T-helper 2 cell treated with Interferon-gamma antibody and Interleukin-4, amounts not matched to agents 5 μg/mL and 100 μg/mL, for 36 hours (primary cell): Measurements from ENCODE around the gene MAP3K19.
"Not testable (repeated sequence)": the region's sequence is repeated elsewhere in the genome, so short reads cannot be mapped to it uniquely, and the experiment has no call there.

ENCODE experiments used
- DNase-seq: peaks from one replicate; pipeline ENCODE4 v3.0.0; 2021; ENCODE audit warnings: low spot score
- H3K27ac Mint-ChIP-seq: one replicate; pipeline ENCODE4 v1.8.0; 2021; ENCODE audit warnings: mild to moderate bottlenecking, mixed read lengths
- H3K27me3 Mint-ChIP-seq: one replicate; pipeline ENCODE4 v1.8.0; 2021; ENCODE audit warnings: low read depth, mixed read lengths
- H3K36me3 Mint-ChIP-seq: one replicate; pipeline ENCODE4 v1.8.0; 2021; ENCODE audit warnings: low read depth, mixed read lengths
- H3K4me1 Mint-ChIP-seq: one replicate; pipeline ENCODE4 v1.8.0; 2021; ENCODE audit warnings: low read depth, mixed read lengths
- H3K4me3 Mint-ChIP-seq: one replicate; pipeline ENCODE4 v1.8.0; 2022; ENCODE audit warnings: mild to moderate bottlenecking, moderate library complexity, mixed read lengths
- H3K9me3 Mint-ChIP-seq: one replicate; pipeline ENCODE4 v1.8.0; 2021; ENCODE audit warnings: mixed read lengths

MAP3K19 gene

GRCh38 chr2:135064149-135064548 lies 16.9 kb upstream of the MAP3K19 start:
- peaks cover 24% of the 10 kb centered on the region for H3K9me3 Mint-ChIP-seq
- no peak overlapping the region for H3K4me3 Mint-ChIP-seq
- no peaks in the 10 kb centered on the region for H3K27me3 Mint-ChIP-seq
- peaks cover 69% of the 10 kb centered on the region for H3K36me3 Mint-ChIP-seq
- no peak overlapping the region for H3K27ac Mint-ChIP-seq
- no peak for DNase-seq
- H3K4me1 Mint-ChIP-seq, result peaks cover 1% of the 10 kb centered on the region

DNA sequence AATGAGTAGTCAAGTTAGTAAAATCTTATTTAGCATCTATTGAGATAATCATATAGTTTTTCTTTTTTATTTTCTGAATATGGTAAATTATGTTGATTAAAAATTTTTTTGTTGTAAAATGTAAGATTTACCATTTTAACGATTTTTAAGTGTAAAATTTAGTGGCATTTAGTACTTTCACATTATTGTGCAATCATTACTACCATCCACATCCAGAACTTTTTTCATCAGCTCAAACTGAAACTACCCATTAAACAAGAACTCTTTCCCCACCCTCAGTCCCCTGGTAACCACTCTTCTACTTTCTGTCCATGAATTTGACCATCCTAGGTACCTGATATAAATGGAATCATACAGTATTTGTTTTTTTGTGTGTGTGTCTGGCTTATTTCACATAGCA lies 16.0 kb upstream of the MAP3K19 start:
- Mint-ChIP-seq H3K4me3 (no peak overlapping the region), H3K4me1 (peaks cover 3% of the 10 kb centered on the region), H3K27ac (no peak overlapping the region), H3K36me3 (peaks cover 68% of the 10 kb centered on the region), H3K27me3 (no peaks in the 10 kb centered on the region), H3K9me3 (peaks cover 19% of the 10 kb centered on the region)
- no peak for DNase-seq

DNA sequence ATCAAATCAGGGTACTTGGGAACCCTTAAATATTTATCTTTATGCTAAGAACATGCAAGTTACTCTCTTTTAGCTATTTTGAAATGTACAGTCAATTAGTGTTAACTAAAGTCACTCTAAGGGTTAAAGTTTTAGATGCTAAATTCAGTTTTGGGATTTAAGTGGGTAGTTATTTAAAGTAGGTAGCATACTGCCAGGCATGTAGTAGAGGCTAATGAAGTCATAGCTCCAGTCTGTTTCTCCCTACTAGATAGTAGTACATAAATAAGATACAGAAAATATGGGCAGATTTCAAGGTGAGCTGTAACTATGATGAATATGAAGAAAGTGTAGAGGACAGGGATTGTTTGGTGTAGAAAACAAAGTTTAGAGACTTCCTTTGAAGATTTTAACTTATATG lies 12.3 kb upstream of the MAP3K19 start:
- peaks cover 16% of the 10 kb centered on the region for H3K4me1 Mint-ChIP-seq
- no peaks in the 10 kb centered on the region for H3K27me3 Mint-ChIP-seq
- H3K36me3 Mint-ChIP-seq, result peaks cover 60% of the 10 kb centered on the region
- no peak for DNase-seq
- no peak overlapping the region for H3K4me3 Mint-ChIP-seq
- peaks cover 11% of the 10 kb centered on the region for H3K9me3 Mint-ChIP-seq
- no peak overlapping the region for H3K27ac Mint-ChIP-seq

DNA sequence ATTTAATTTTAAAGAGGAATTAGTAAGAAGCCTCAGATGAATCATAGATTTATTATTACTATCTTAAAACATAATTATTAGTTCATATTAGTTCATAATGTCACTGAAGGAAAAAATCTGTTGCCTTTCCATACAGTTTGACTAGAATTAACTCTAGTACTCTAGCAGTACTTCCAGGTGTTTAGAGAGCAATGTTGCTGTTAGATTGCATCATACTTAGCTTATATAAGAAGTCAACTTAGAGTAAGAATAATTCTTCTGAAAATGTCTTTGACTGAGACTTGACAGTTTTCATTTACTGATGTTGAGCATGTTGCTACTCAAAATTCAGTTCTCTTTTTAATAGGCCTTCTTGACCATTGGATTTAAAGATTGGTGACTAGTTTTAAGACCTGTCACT lies 9.5 kb upstream of the MAP3K19 start:
- Mint-ChIP-seq H3K27me3 (no peaks in the 10 kb centered on the region), H3K27ac (no peak overlapping the region), H3K36me3 (peaks cover 43% of the 10 kb centered on the region), H3K4me3 (no peak overlapping the region), H3K4me1 (peaks cover 31% of the 10 kb centered on the region), H3K9me3 (no peaks in the 10 kb centered on the region)
- no peak for DNase-seq

DNA sequence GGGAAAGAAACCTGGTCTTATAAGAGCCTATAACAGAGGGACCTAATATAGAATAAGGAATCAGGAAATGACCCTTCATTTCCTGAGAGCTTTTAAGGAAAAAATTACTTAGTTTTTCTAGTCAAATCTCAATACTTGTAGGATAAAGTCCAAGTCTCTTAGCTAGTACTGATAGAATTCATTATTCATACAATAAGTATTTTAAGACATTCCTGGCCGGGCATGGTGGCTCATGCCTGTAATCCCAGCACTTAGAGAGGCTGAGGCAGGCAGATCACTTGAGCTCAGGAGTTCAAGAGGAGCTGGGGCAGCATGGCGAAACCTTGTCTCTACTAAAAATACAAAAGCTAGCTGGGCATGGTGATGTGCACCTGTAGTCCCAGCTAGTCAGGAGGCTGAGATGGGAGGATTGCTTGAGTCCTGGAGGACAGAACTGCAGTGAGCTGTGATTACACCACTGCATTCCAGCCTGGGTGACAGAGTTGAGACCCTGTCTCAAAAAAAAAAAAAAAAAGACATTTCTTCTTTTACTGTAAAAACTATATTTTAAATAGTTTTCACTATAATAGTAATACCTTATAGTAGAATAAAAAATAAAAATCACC lies 8.0 kb upstream of the MAP3K19 start:
- Mint-ChIP-seq H3K4me1 (peaks cover 38% of the 10 kb centered on the region), H3K27me3 (no peaks in the 10 kb centered on the region), H3K36me3 (peaks cover 32% of the 10 kb centered on the region), H3K9me3 (no peaks in the 10 kb centered on the region), H3K4me3 (peak overlapping the region; percentile 15), H3K27ac (no peak overlapping the region)
- no peak for DNase-seq

- DNase-seq, result peak; percentile 58
- Mint-ChIP-seq H3K27me3 (peaks cover 2% of the 10 kb centered on the region), H3K27ac (peak overlapping the region; percentile 100), H3K36me3 (peaks cover 21% of the 10 kb centered on the region), H3K9me3 (no peaks in the 10 kb centered on the region), H3K4me1 (peaks cover 38% of the 10 kb centered on the region), H3K4me3 (peak overlapping the region; percentile 98)
These were observed 5.8 kb upstream of the MAP3K19 start for GRCh38 chr2:135052997-135053474.

DNA sequence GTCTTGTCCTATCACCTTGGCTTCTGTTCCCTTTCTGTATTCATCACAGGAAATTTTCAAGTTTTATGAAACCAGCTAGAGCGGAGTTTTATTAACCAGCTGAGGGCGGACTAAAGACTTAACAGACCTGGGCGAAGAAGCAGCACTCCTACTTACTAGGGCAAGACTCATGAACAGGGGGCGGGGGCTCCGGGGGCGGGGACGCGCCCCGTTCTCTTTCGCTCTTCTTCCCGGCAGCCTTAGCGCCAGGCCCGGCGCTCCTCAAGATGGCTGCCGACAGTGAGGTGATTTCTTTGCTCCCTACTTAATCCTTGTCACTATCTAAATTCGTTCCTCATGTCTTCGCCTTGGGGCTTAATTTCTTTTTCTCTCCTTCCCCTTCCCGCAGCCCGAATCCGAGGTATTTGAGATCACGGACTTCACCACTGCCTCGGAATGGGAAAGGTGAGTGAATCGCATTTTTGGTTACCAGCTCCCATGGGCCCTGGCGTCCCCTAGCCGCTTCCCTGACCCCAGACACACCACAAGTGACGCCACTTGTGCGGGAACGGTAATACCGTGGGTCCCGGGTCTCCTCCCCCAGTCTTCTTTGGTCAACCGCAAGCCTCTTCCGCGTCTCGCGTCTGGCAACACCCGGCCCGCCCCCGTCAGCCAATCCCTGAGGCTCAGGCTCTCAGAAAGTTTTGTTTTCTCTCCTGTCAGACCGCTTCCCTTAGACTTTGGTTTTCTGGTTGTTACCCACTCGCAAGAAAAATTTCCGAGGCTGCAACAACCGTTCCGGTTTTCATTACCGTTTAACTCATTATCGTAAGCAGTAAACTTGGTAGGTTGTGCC lies 5.0 kb upstream of the MAP3K19 start, which contains the start of gene RAB3GAP1:
RAB3GAP1 (plus strand) TSS at position 251 of the 835 bp plus-strand sequence; CDS start at position 267, 16 bp downstream.
- peaks cover 17% of the 10 kb centered on the region for H3K36me3 Mint-ChIP-seq
- H3K27ac Mint-ChIP-seq, result peak within 1 kb of the TSS; percentile 100
- H3K4me1 Mint-ChIP-seq, result peaks cover 38% of the 10 kb centered on the region
- DNase-seq, result peak; percentile 96
- H3K4me3 Mint-ChIP-seq, result peak within 1 kb of the TSS; percentile 98
- H3K27me3 Mint-ChIP-seq, result peaks cover 2% of the 10 kb centered on the region
- H3K9me3 Mint-ChIP-seq, result no peaks in the 10 kb centered on the region

GRCh38 chr2:135050684-135051083 lies 3.4 kb upstream of the MAP3K19 start:
- Mint-ChIP-seq H3K27ac (peak overlapping the region; percentile 24), H3K27me3 (peaks cover 7% of the 10 kb centered on the region), H3K36me3 (peaks cover 9% of the 10 kb centered on the region), H3K4me1 (peaks cover 31% of the 10 kb centered on the region), H3K4me3 (peak overlapping the region; percentile 69), H3K9me3 (no peaks in the 10 kb centered on the region)
- no peak for DNase-seq

DNA sequence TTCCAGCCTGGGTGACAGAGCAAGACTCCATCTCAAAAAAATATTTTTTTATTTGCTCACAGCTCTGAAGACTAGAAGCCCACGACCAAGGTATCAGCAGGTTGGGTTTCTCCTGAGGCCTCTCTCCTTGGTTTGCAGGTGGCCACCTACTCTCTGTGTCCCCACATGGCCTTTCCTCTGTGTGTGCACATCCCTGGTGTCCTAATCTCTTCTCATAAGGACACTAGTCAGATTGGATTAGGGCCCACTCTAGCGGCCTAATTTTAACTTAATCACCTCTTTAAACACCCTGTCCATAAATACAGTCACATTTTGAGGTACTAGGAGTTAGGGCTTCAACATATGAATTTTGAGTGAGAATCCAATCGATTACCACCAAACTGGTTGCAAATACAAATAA lies 2.9 kb upstream of the MAP3K19 start:
- no peak for DNase-seq
- Mint-ChIP-seq H3K4me1 (peaks cover 29% of the 10 kb centered on the region), H3K4me3 (peak overlapping the region; percentile 69), H3K27ac (peak overlapping the region; percentile 4), H3K36me3 (peaks cover 6% of the 10 kb centered on the region), H3K27me3 (peaks cover 7% of the 10 kb centered on the region), H3K9me3 (no peaks in the 10 kb centered on the region)

DNA sequence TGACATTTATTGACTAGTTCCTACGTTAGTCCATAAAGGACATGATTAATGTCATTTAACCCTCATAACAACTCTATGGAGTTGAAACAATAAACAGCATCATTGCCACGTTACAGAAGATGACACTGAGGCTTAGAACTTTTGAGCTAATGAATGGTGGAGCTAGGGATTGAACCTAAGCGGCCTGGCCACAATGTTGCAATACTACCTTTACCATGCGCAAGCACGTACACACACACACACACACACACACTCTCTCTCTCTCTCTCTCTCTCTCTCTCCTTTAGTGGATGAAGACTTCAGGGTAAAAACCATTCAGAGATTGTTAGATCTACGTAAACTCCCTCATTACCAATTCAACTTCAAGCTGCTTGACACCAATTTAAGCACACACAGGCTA lies 875 bp upstream of the MAP3K19 start:
- Mint-ChIP-seq H3K4me1 (peaks cover 14% of the 10 kb centered on the region), H3K27me3 (peaks cover 11% of the 10 kb centered on the region), H3K9me3 (no peaks in the 10 kb centered on the region), H3K36me3 (no peaks in the 10 kb centered on the region), H3K4me3 (no peak overlapping the region), H3K27ac (no peak overlapping the region)
- DNase-seq, result no peak

DNA sequence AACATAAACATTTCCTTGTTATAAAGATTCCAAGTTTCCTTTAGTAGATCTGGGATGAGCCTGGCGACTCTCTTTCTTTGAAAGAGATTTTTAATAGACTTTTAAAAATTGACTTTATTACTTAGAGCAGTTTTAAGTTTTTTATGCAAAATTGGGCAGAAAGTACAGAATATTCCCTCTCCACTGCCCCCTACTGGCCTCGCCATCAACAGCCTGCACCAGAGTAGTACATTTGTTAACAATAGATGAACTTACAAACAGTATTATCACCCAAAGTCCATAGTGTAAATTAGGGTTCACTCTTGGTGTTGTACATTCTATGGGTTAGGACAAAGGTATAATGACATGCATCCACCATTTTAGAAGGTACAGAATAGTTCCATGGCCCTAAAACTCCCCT lies 3.9 kb downstream of the MAP3K19 start:
- no peaks in the 10 kb centered on the region for H3K4me1 Mint-ChIP-seq

DNA sequence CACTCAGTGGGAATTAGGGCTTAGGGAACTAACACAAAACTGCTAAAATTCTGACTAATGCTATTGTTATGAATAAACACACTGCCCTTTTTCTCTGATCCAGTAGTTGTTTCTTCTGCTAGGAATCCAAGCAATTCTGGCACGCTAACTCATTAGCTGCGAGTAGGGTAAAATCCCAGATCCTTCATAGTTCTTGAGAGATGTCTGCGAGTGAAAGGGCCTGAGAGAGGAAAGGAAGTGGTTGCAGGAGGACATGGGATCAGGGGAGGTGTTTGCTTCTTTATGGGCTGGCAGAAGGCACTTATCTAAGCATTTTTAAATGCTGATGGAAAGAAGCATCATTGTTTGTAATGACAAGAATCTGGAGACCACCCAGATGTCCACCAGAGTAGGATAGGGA lies 9.4 kb downstream of the MAP3K19 start:
- H3K27ac Mint-ChIP-seq, result no peak overlapping the region
- no peaks in the 10 kb centered on the region for H3K4me1 Mint-ChIP-seq
- no peaks in the 10 kb centered on the region for H3K36me3 Mint-ChIP-seq
- no peaks in the 10 kb centered on the region for H3K9me3 Mint-ChIP-seq
- no peak overlapping the region for H3K4me3 Mint-ChIP-seq
- no peaks in the 10 kb centered on the region for H3K27me3 Mint-ChIP-seq
- no peak for DNase-seq

More for the DNA sequence above, 3.9 kb downstream of the MAP3K19 start:
- H3K4me3 Mint-ChIP-seq, result no peak overlapping the region
- H3K36me3 Mint-ChIP-seq, result no peaks in the 10 kb centered on the region
- H3K27me3 Mint-ChIP-seq, result peaks cover 10% of the 10 kb centered on the region
- H3K27ac Mint-ChIP-seq, result no peak overlapping the region
- DNase-seq, result no peak
- no peaks in the 10 kb centered on the region for H3K9me3 Mint-ChIP-seq

GRCh38 chr2:135033216-135033615 lies 14.0 kb downstream of the MAP3K19 start:
- H3K9me3 Mint-ChIP-seq, H3K27me3 Mint-ChIP-seq, H3K4me1 Mint-ChIP-seq, H3K36me3 Mint-ChIP-seq, DNase-seq, H3K27ac Mint-ChIP-seq, H3K4me3 Mint-ChIP-seq: not testable (repeated sequence)

DNA sequence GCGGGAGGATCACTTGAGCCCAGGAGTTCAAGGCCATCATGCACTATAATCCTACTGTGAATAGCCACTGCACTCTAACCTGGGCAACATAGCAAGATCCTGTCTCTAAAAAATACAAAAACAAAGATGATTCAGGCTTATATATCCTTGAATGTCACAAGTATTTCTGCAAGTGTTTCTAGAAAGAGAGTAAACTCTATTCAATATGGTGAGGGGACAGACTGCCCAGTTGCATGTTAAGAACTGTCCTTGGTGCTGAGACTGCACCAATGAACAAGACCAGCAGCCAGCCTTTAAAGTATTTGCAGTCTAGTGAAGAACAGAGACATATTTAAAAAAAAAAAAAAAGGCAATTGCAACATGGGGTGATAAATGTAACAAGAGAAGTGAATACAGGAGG lies 16.4 kb downstream of the MAP3K19 start:
- no peaks in the 10 kb centered on the region for H3K4me1 Mint-ChIP-seq
- H3K4me3 Mint-ChIP-seq, result no peak overlapping the region
- H3K27me3 Mint-ChIP-seq, result no peaks in the 10 kb centered on the region
- H3K9me3 Mint-ChIP-seq, result no peaks in the 10 kb centered on the region
- no peak overlapping the region for H3K27ac Mint-ChIP-seq
- DNase-seq, result no peak
- no peaks in the 10 kb centered on the region for H3K36me3 Mint-ChIP-seq
